ENCODE measurements around the gene RAB36. TPM values are rescaled to one million over a fixed set of nuclear protein-coding genes. Genes with fewer than 3 reads are reported as not detected.
A peak's percentile ranks its signal among the peaks of the same experiment; 100 is the strongest.

Gene RAB36
- total and polyA plus RNA-seq, 9 of the 15 experiments (the other 6 are each of a cell fraction or from before 2014, with no cell fraction given): 0.04 to 0.50 (median 0.08) TPM; not detected in 3

DNA sequence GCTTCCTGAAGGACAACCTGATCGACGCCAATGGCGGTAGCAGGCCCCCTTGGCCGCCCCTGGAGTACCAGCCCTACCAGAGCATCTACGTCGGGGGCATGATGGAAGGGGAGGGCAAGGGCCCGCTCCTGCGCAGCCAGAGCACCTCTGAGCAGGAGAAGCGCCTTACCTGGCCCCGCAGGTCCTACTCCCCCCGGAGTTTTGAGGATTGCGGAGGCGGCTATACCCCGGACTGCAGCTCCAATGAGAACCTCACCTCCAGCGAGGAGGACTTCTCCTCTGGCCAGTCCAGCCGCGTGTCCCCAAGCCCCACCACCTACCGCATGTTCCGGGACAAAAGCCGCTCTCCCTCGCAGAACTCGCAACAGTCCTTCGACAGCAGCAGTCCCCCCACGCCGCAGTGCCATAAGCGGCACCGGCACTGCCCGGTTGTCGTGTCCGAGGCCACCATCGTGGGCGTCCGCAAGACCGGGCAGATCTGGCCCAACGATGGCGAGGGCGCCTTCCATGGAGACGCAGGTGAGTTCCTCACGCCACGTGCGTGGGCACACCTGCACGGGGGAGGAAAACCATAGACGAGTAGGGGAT, 36.5 kb downstream of the RAB36 start:
- DNase-seq (ENCODE audit: extremely low read depth in 1 of 4, low spot score in 3 of 4): peak in 2 of 4 experiments; percentile 68 to 80
- Histone ChIP-seq H3K27me3 (ENCODE audit: control insufficient read depth in 2 of 2, insufficient read depth in 2 of 2, low read length in 2 of 2) (no peaks in the 10 kb centered on the region), H4K20me1 (replicated peaks; ENCODE audit: control insufficient read depth, insufficient read depth, low read length) (peaks cover 47% of the 10 kb centered on the region), H3K4me3 (peak overlapping the region; percentile 46), H3K9ac (ENCODE audit: insufficient read depth in 1 of 2, low read depth in 2 of 2, low read length in 2 of 2) (peak overlapping the region; percentile 62 to 95), H3K36me3 (ENCODE audit: control insufficient read depth, insufficient read depth, low read length) (peaks cover 46% of the 10 kb centered on the region), H3K9me1 (ENCODE audit: control insufficient read depth, insufficient read depth, low read length) (peaks cover 43% of the 10 kb centered on the region), H3K27ac (ENCODE audit: extremely low read depth, low read depth, low read length) (no peak overlapping the region), H2AFZ (ENCODE audit: low read depth, low read length) (no peak overlapping the region), H3K79me2 (ENCODE audit: control insufficient read depth, insufficient read depth, low read length) (peaks cover 61% of the 10 kb centered on the region), H3K4me2 (ENCODE audit: insufficient read depth, low read length) (peak overlapping the region; percentile 80), H3K9me3 (replicated peaks; ENCODE audit: control insufficient read depth, insufficient read depth, low read depth, low read length) (peaks cover 3% of the 10 kb centered on the region), H3K4me1 (replicated peaks in 1 of 2; ENCODE audit: control insufficient read depth in 2 of 2, insufficient read depth in 2 of 2, low read length in 2 of 2) (peaks cover 67 to 82% of the 10 kb centered on the region in 2 experiments)
- no peak for ATAC-seq
- POLR2A ChIA-PET: interaction anchor here (1.7 to 86.5 kb wide), 10 partner anchors 5 to 103 kb away, joined by 5 to 3476 read pairs (median 70); partner anchors contain the start of genes BCR, RAB36 and RSPH14
- 84% methylated on average over 43 of the region's 43 CpGs for WGBS (ENCODE audit: insufficient coverage, low coverage, missing lambda C conversion rate)
- intact Hi-C loops (cut with micrococcal nuclease) (loop anchor here (2.0 kb wide), 1 partner anchor 39 kb away; no protein-coding TSS in a partner anchor), in situ Hi-C loops (cut with MboI) (no loop called here)
- CTCF ChIA-PET (ENCODE audit: low intra/inter-chr PET ratio): interaction anchor here (11.5 kb wide), 1 partner anchor 102 kb away, joined by 800 read pairs; no protein-coding TSS in a partner anchor
- FAIRE-seq: no peak
- no TSS peak for BruUV-seq (replicated peaks)
- TF ChIP-seq ATF1 (CRISPR knock-in tag; IDR thresholded peaks at IDR 0.05): no peak
- TF ChIP-seq ATF1 (tag; IDR thresholded peaks at IDR 0.05): no peak
- no peak for TF ChIP-seq GABPB1 (CRISPR knock-in tag; IDR thresholded peaks at IDR 0.05)
- no peak for TF ChIP-seq TAF7 (tag; IDR thresholded peaks at IDR 0.05)
- no peak for TF ChIP-seq HEY1 (CRISPR knock-in tag; IDR thresholded peaks at IDR 0.05; ENCODE audit: borderline replicate concordance)
- no peak for TF ChIP-seq MBD2 (IDR thresholded peaks at IDR 0.05; ENCODE audit: borderline replicate concordance, low read depth)
- TF ChIP-seq SRSF1 (IDR thresholded peaks at IDR 0.05; ENCODE audit: low read depth, low read length): no peak
- no peak for TF ChIP-seq RNF2 (IDR thresholded peaks at IDR 0.05)
- TF ChIP-seq, protein P1, sequence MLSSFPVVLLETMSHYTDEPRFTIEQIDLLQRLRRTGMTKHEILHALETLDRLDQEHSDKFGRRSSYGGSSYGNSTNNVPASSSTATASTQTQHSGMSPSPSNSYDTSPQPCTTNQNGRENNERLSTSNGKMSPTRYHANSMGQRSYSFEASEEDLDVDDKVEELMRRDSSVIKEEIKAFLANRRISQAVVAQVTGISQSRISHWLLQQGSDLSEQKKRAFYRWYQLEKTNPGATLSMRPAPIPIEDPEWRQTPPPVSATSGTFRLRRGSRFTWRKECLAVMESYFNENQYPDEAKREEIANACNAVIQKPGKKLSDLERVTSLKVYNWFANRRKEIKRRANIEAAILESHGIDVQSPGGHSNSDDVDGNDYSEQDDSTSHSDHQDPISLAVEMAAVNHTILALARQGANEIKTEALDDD (IDR thresholded peaks at IDR 0.05): no peak
- TF ChIP-seq BMI1 (IDR thresholded peaks at IDR 0.05; ENCODE audit: low read length): no peak
- TF ChIP-seq, protein P2, sequence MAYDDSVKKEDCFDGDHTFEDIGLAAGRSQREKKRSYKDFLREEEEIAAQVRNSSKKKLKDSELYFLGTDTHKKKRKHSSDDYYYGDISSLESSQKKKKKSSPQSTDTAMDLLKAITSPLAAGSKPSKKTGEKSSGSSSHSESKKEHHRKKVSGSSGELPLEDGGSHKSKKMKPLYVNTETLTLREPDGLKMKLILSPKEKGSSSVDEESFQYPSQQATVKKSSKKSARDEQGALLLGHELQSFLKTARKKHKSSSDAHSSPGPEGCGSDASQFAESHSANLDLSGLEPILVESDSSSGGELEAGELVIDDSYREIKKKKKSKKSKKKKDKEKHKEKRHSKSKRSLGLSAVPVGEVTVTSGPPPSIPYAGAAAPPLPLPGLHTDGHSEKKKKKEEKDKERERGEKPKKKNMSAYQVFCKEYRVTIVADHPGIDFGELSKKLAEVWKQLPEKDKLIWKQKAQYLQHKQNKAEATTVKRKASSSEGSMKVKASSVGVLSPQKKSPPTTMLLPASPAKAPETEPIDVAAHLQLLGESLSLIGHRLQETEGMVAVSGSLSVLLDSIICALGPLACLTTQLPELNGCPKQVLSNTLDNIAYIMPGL (CRISPR knock-in tag; IDR thresholded peaks at IDR 0.05): peak; percentile 12; the same call in 1 of the 2 replicates
- no peak for TF ChIP-seq ARHGAP35 (IDR thresholded peaks at IDR 0.05; ENCODE audit: partially characterized antibody)
- TF ChIP-seq NFIC (IDR thresholded peaks at IDR 0.05): no peak
- TF ChIP-seq FOSL1 (tag; conservative IDR thresholded peaks at IDR 0.05): no peak
- TF ChIP-seq ZNF212 (CRISPR knock-in tag; IDR thresholded peaks at IDR 0.05): no peak
- no peak for TF ChIP-seq ELF2 (CRISPR knock-in tag; IDR thresholded peaks at IDR 0.05)
- TF ChIP-seq, protein P3, sequence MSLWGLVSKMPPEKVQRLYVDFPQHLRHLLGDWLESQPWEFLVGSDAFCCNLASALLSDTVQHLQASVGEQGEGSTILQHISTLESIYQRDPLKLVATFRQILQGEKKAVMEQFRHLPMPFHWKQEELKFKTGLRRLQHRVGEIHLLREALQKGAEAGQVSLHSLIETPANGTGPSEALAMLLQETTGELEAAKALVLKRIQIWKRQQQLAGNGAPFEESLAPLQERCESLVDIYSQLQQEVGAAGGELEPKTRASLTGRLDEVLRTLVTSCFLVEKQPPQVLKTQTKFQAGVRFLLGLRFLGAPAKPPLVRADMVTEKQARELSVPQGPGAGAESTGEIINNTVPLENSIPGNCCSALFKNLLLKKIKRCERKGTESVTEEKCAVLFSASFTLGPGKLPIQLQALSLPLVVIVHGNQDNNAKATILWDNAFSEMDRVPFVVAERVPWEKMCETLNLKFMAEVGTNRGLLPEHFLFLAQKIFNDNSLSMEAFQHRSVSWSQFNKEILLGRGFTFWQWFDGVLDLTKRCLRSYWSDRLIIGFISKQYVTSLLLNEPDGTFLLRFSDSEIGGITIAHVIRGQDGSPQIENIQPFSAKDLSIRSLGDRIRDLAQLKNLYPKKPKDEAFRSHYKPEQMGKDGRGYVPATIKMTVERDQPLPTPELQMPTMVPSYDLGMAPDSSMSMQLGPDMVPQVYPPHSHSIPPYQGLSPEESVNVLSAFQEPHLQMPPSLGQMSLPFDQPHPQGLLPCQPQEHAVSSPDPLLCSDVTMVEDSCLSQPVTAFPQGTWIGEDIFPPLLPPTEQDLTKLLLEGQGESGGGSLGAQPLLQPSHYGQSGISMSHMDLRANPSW (CRISPR knock-in tag; IDR thresholded peaks at IDR 0.05): peak; percentile 50; the same call in 1 of the 2 replicates
- no peak for TF ChIP-seq NBN (IDR thresholded peaks at IDR 0.05; ENCODE audit: low read depth)

Data from K562 (cell line).